Esophagus squamous epithelium (tissue), 4 donors: ENCODE measurements around the gene PLEKHA4.

Source experiments
- POLR2A ChIP-seq, 4 donors: fragments of 450-650 bp; IDR thresholded peaks; one replicate each; pipeline ENCODE4 v1.6.1; 2017; ENCODE audit warnings: antibody characterized with exemption in 4 of 4, mild to moderate bottlenecking in 4 of 4, moderate library complexity in 3 of 4
- TF ChIP-seq, protein P1 (sequence below), 6 experiments: fragments of 450-650 bp in 4 of 6; fragments of 200-600 bp in 2 of 6; sonication (generic) in 2 of 6; IDR thresholded peaks; one replicate each; pipeline ENCODE4 v1.5.1; 2016 to 2019; ENCODE audit warnings: antibody characterized with exemption in 6 of 6, mild to moderate bottlenecking in 4 of 6, moderate library complexity in 4 of 6

DNA sequence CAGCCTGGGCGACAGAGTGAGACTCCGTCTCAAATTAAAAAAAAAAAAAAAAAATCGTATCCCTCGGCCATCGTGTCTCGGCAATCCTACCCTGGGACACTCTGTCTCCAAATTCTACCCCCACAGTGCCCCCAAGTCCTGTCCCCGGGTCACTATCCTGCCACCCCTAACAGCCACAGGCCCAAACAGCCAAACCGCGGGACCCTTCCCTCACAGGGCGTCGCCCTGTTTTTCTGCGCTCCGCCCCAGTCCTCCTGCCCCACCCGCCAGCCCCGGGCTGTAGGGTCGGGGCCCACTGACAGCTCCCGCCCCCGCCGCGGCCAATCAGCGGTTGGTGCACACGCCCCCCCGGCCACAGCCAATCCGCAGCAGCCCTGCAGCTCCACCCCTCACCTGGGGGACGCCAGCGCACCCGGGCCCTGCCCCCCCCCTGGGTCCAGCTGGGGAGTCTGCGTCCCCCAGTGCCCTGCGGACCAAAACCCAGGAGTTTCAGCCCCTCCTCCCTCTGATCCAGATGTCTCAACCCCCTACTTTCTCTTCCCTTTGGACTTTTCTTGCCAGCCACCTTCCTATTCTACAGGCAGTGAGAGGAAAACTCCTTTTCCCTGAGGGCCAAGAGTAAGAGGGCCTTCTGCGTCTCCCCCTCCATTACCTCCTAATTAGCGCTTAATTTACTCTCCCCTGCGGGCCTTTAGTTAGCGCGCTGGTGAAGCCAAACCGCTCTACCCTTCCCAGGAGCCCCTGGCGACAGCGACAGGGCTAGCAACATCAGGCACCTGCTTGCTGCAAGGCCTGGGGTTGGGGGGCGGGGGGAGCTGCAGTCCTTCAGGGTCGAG, 56.1 kb downstream of the PLEKHA4 start:
- TF ChIP-seq, protein P1, sequence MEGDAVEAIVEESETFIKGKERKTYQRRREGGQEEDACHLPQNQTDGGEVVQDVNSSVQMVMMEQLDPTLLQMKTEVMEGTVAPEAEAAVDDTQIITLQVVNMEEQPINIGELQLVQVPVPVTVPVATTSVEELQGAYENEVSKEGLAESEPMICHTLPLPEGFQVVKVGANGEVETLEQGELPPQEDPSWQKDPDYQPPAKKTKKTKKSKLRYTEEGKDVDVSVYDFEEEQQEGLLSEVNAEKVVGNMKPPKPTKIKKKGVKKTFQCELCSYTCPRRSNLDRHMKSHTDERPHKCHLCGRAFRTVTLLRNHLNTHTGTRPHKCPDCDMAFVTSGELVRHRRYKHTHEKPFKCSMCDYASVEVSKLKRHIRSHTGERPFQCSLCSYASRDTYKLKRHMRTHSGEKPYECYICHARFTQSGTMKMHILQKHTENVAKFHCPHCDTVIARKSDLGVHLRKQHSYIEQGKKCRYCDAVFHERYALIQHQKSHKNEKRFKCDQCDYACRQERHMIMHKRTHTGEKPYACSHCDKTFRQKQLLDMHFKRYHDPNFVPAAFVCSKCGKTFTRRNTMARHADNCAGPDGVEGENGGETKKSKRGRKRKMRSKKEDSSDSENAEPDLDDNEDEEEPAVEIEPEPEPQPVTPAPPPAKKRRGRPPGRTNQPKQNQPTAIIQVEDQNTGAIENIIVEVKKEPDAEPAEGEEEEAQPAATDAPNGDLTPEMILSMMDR (IDR thresholded peaks at IDR 0.05), result no peak
- TF ChIP-seq POLR2A (IDR thresholded peaks at IDR 0.05), result peak in 2 of 4 donors; percentile 65 to 72
